Tibial nerve (tissue), 4 donors: ENCODE results near the gene IRX6.

ENCODE experiments used
- CTCF ChIP-seq, 5 experiments: fragments of 200-600 bp in 3 of 5; fragments of 450-650 bp in 2 of 5; sonication (generic) in 3 of 5; IDR thresholded peaks; one replicate each; pipeline ENCODE4 v1.5.1; 2016 to 2019; ENCODE audit warnings: antibody characterized with exemption in 5 of 5, mild to moderate bottlenecking in 3 of 5, moderate library complexity in 2 of 5
- EP300 ChIP-seq, 2 donors: sonication (generic); formaldehyde crosslinking; IDR thresholded peaks; one replicate each; pipeline ENCODE4 v1.6.1; 2017; ENCODE audit warnings: antibody characterized with exemption in 2 of 2, mild to moderate bottlenecking in 1 of 2

- TF ChIP-seq CTCF (IDR thresholded peaks at IDR 0.05) (no peak), EP300 (IDR thresholded peaks at IDR 0.05) (no peak)
These were observed 1.1 kb downstream of the IRX6 start for GRCh38 chr16:55325080-55325447.
